HG02938 (cell line): ENCODE measurements around the gene DDN.

Source experiments
- ATAC-seq: cut with Tn5 transposase; IDR thresholded peaks from one replicate; pipeline ENCODE4 v1.9.1; 2021; ENCODE audit warnings: mild to moderate bottlenecking, moderate library complexity; ENCODE audit not compliant: unreplicated experiment

The DDN gene

DNA sequence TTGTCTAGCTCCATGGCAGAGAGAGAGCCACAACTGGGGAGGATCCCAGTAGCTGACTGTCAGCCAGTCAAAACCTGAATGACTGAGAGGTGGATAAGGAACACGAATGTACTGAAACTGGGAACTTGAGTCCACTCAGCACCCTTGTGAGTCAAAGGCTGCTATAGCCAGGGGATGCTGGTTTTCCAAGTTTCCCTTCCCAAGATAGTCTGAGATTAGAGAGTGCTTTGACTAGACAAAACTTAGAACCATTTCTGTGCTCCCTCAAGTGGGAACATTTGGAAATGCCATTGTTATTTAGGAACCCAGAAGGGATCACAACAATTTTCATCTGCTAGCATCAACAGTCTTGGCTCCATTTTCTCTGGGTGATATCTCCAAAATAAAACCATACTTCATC is 15.4 kb upstream of the DDN start:
- ATAC-seq, result no peak

GRCh38 chr12:49013428-49013827 is 14.3 kb upstream of the DDN start:
- no peak for ATAC-seq

GRCh38 chr12:49012739-49013138 is 13.6 kb upstream of the DDN start:
- ATAC-seq, result no peak

DNA sequence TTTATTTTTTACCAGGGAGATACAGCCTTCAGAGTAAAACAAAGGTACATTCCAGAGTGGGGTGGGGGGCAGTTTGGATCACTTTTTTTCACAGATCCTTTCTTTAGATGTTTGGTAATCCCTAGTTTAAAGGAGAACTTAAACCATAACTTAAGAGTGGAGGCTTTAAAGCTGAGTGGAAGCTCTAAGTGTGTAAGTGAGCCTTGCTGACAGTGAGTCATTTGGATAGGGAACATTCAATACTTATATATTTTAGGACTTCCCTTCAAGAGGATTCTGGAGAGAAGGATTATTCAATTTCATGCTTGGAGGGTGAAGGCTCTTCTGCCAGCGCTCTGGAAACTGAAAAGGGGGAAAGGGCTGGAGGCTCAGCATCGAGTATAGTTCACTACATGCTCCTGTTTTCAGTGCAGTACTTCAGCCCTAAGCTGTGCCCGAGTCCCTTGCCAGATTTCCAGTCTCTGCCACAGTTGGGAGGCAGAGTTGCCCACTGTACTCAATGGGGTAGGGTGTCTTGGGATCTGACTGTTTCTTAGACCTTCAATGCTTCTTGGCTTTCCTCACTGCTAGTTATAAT is 11.0 kb upstream of the DDN start:
- ATAC-seq, result no peak

DNA sequence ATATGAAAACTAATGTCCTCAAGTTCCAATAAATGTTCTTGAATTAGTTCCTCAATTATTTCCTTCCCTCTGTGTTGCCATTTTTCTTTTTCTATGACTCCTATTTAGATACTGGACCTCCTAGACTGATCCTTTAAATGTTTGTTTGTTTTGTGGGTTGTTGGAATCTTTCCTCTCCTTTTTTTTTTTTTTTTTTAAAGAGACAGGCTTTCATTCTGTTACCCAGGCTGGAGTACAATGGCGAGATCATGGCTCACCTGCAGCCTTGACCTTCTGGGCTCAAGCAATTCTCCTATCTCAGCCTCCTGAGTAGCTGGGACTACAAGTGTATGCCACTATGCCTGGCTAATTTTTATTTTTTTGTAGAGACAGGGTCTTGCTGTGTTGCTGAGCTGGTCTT is 9.8 kb upstream of the DDN start:
- ATAC-seq, result no peak

DNA sequence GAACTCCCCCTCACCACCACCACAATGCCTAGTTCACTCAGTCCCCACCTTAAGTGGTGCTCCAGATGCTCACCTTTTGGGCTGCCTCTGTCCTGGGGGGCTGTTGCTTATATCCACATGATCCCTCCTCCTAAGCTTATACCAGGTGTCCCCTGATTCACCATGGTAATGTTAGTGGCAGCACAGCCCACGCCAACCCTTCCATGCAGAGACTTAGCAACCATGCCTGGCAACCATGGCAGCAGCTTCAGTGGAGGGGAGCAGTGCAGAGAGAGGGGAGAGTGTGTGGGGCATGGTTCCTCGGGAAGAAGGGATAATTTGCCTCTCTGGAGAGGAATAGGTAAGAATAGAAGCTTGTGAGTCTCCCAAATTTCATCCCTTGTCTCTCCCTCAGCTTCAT is 1.2 kb upstream of the DDN start:
- ATAC-seq, result no peak

GRCh38 chr12:48998497-48999353 is 450 bp downstream of the DDN start:
- ATAC-seq, result no peak

DNA sequence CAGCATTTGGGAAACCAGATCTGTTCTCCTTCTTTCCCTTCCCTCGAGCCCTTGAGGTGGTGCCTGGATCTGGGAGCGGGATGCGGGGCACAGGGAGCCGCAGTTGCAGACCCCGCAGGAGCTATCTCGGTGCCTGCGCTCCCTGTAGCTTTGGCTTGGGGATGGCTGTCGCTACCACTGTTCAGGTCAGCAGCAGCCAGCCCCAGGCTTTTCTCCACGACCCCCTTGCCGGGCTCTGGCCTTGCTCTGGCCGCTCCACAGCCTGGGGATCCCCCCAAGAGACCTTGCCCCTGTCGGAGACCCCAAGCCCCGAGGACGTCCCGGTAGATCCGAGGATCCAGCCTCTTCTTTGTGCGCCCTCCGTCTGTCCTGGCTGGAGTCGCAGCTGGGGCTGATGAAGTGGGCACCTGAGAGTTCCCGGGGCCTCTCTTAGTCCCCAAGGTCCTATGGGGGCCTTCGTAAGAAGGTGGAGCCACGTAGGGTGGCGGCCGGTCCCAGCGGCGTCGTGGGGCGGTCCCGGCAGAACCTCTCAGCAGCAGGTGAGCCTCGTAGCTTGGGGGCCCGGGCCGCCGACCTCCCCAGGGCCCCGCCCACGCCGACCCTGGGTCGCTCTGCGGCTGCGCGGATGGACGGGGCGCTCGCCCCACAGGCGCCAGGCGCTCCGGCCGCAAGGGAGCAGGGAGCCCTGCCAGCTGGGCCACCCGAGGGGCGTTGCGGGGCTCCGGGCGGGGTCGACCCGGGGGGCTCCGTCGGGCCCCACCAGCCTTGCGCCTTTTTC is 1.3 kb downstream of the DDN start:
- no peak for ATAC-seq

DNA sequence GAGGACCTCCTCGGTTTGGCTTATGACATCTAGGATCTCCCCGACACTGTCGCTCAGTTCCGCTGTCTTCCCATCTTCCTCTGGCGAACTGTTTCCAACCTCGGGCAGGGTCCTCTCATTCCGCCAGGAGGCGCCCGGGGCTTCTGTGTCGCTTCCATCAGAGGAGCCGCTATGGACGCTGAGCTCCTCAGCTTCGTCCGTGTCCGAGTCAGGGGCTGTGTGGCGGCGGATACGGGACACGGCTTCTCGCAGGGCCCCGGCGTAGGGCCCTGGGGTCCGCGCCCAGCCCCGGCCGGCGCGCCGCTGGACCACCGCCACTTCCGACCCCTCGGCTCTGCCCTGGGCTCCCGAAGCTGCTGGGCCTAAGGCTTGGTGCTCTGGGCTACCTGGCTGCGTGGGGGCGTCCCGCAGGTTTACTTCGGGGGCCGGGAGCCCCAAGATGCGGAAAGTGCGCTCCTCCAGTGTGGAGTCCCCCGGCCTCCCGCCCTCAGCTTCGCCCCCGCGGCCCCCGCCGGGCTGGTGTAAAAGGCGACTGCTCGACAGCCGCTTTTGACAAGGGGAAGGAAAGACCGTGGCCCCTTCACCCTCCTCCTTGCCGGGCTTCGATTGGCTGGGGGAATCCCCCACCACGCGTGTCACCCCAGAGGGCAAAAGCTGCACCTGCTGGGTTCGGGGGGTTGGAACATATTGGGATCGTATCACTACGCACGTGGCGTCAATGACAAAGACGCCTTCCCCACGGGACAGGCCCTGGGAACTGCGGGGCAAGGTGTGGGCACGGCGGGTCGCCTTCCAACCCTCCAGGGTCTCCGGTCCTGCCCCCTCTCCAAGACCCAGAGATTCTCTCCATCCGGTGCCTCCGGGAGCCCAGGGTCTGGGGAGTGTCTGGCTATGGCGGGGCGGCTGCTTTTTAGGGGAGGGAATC is 2.1 kb downstream of the DDN start:
- no peak for ATAC-seq

DNA sequence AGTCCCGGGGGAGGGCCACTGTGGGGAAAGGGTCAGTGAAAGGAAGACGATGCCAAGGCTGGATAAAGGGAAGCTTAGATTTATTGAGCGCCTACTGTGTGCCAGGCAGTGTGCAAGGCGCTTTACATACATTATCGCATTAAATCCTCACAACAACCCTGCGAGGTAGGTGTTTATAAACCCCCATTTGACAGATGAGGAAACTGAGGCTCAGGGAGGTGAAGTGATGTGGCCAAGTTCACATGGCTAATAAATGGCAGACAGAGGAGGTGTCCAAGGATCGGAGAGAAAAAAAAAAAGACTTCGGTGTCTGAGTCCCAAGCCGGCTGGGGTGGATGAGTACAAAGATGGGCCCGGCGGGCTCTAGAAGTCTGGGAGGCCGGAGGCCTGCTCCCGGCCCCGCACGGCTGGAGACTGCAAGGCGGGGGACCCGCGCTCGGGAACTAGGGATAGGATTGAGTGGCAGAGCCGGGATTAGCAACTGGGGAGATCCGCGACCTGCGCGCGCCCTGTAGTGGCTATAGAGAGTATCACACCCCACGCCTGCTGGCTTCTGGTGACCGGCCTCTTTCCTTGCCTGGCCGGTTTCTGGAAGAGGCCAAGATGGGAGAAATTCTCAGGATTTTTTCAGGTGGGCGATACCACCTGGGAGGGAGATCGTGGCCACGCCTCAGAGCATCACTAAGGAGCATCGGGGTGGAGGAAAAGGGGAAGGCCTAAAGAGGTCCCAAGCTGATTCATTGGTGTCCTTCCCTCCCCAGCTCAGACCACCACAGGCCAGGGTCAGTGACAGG is 3.9 kb downstream of the DDN start:
- ATAC-seq, result no peak

DNA sequence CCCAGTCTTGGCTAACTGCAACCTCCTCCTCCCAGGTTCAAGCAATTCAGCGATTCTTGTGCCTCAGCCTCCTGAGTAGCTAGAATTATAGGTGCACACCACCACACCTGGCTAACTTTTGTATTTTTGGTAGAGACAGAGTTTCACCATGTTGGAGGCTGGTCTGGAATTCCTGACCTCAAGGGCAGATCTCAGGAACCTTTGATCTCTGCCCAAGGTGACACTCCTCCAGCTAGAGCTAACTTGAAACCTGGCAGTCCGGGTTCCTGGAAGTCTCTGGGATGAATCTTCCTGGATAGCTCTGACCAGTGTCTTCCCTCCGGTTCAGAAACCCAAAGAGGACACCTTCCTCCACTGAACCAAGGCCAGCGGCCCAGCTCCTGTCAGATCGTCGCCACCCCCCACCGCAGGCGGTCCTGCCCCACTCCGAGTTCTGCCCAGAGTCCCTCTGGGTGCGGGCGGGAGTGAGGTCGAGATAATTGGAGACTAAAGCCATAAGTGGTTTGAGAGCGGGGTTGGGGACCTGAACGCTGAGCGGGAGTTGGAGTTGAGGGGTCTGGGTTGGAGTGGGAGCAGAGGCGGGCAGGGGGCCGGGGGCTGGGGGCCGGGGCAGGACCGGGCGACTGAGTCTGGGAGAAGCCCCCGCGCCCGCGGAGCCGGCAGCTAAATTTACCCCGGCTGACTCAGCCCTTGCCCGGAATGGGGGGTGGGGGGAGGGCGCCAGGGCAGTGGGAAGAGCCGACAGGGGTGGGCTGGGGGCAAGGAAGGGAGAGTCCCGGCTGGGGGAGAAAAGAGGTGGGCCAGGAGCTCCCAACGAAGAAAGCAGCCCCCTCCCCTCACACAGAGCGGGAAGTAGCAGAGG is 4.7 kb downstream of the DDN start:
- no peak for ATAC-seq

DNA sequence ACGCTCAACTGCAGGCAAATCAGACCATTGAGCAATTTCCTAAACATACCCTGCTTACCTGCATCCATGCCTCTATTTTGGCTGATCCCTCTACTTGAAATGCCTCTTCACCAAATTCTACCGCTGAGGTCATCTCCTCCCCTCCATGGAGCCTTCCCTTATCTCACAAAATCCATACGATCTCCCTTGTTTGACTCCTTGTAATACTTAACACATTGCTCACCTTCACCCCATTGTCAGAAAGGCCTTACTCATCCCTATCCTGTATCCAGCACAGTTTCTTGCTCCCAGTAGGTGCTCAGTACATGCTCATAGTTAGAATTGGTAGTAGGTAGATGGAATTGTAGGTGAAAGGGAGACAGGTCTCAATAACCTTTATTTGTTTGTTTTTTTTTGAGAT is 5.4 kb downstream of the DDN start:
- ATAC-seq, result no peak

DNA sequence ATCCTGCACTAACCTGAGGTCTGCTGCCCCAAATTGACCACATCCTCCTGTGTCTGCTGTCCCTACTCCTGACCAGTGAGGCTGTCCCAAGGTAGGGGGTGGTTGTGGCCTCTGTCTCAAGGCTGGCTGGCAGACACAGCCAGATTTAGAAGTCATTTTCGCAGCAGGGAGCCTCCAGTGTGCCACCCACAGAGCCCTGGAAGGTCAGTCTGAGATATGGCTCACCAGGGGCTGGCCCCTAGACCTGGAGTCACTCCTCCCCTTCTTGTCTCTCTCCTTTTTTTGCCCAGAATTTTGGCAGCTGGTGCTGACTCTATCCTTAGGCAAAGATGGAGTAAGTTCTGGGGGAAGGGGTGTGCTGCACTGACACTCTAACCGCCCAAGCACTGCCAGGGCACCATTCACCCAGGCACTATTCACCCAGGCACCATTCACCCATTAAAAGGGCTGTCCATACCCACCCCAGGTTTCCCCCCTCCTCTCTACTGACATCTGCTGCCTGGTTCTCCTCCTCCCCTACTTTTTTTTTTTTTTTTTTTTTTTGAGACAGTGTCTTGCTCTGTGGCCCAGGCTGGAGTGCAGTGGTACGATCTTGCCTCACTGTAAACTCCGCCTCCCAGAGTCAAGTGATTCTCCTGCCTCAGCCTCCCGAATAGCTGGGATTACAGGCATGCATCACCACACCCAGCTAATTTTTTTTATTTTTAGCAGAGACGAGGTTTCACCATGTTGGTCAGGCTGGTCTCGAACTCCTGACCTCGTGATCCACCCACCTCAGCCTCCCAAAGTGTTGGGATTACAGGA is 7.7 kb downstream of the DDN start:
- no peak for ATAC-seq

DNA sequence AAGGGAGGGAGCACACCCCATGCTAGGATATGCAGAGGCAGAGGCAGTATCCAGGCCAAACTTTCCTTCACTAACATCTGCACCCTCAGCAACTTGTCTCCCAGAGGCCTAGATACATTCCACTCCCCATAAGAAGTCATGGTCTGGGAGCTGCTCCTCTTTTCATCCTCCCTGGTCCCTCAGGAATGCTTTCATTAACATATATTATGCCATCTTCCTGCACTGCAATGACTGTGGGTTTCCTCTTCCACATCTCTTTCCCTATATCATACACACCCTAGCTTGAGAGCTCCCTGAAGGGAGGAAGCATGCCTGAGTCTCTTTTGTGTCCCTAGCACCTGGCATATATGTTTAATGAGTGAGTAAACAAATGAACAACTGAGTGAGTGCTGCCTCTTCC is 8.6 kb downstream of the DDN start:
- ATAC-seq, result no peak

DNA sequence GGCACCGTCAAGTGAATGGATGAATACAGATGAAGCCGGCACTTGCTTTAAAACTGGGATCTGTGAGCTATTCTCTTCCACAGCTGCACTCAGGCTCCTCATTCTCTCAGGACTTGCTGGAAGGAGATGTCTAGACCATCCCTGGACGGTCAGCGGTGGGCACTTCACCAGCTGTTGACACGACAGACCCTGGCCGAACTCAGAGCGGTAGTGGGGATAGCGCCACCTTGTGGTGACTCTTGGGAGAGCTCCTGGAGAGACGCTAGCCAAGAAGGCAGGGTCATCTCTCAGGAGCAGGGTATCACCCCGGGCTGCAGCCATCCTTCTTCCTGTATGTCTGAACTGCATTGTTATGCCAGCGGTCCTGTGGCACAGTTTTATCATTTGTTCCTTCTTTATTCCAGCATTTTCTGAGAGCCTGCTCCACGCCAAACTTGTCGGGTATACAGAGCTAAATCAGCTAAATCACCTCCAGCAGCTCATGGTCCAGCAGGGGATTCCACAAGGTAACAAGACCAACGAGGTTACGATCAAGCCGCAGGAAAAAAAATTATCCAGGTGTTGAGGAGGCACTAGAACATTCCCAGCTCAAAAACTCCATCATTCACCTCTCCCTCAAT is 11.0 kb downstream of the DDN start:
- no peak for ATAC-seq

DNA sequence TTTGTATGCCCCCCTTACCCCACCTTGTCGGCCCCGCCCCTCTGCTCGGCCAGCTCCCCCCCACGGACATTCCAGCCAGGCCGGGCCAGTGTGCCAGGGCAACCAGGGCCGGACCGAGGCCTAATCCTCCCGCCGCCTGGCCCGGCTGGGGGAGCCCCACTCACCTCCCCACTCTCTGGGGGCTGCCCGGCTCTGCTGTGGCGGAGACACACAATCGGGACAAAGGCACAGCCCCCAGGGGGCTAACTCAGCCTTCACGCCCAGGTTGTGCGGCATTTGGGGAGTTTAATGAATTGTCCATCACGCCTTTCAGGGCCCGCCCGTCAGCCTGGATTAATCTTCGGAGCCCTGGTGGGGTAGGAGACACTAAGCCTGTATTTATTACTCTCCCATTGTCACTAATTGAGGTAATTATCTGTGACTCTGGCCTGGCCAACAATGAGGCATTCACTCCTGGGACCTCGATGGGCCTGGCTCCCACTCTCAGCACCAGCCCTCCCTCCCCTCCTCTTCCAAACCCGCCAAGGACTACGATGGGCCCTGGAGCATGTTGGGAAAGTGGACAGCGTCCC is 12.4 kb downstream of the DDN start:
- no peak for ATAC-seq

DNA sequence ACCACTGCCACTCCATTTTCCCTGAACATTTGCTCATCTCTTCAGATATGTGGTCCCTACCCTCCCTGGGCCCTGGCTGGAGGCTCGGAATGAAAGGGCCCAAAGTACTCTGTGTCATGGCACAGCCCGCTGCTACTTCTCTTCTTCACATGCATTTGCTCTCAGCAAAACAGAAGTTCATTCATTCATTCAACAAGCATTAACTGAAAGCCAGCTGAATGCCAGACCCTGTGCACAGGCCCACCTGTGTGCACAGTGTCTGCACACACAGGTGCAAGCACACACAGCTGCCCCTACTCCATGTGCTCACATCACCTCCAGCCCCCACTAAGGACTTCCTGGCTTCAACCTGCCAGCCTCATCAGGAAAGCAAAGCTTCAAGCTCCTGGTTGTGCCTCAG is 13.3 kb downstream of the DDN start:
- no peak for ATAC-seq

DNA sequence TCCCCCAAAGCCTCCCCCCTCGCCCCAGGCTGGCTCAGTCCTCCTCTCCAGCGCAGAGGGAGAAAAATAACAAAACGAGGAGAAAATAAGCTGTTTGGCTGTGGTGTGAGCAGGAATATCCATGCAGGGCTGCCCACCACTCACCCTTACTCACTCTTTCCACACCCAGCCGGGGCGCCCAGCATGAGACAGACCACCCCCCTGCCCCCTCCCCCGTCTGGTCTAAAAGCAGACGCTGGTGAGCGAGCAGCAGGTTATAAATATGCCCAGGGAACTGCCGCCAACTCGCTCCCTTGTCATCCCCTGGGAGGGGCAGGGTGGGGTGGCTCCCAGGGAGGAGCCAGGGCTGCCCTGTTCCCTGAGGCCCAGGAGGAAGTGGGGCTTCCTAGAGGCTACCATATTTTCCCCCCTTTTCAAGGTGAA is 13.7 kb downstream of the DDN start:
- ATAC-seq, result no peak
